HG02759 (cell line): ENCODE data around the gene SLC35F3.
A peak's percentile ranks its signal among the peaks of the same experiment; 100 is the strongest.

Source experiments
- ATAC-seq: cut with Tn5 transposase; IDR thresholded peaks from one replicate; pipeline ENCODE4 v1.9.1; 2021; ENCODE audit warnings: mild to moderate bottlenecking, moderate library complexity; ENCODE audit not compliant: unreplicated experiment

Gene SLC35F3

DNA sequence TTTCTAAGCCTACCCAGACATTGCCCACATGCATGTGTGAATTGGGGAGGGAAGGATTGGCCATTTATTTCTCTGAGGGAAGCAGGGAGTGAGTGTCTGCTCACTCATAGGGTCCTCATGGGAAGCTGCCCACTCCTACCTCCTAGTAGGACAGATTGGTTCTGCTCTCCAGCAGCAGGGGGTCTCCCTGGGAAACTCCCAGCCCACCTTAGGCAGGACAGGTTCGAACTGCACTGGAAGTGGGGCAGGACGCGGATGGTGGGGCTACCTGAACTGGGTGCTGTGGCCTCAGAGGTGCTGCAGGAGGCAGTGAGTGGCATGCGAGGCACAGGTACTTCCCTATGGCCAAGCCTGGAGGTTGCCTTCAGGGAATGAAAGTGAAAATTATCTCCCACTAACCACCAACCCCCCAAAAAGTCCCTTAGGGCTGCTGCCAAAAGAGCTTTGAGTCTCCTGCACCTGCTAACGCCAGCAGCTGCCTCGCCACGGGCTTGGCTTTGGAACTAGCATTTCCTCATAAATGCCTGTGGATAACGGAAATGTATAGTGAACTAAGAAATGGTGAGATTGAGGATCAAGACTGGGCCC, 311.7 kb downstream of the SLC35F3 start:
- peak; percentile 49 for ATAC-seq

DNA sequence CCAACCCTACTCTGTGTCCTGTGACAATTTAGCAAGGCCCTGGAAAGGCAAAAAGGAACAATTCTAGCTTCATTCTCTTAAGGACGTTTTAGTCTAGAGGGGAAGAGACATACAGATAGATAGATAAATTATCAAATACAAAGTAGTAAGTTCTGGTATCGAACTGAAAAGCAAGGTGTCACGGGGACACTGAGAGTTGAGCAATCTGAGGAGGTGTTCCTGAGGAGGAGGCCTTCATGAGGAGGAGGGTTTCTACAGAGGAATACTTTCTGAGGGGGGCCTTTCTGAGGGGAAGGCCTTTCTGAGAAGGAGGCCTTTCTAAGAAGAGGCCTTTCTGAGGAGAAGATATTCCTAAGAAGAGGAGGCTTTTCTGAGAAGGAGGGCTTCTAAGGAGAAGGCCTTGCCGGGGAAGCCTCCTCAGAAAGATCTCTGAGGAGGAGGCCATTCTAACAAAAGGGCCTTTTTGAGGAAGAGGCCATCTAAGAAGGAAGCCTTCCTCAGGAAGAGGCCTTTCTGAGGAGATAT, 312.9 kb downstream of the SLC35F3 start:
- ATAC-seq = no peak

DNA sequence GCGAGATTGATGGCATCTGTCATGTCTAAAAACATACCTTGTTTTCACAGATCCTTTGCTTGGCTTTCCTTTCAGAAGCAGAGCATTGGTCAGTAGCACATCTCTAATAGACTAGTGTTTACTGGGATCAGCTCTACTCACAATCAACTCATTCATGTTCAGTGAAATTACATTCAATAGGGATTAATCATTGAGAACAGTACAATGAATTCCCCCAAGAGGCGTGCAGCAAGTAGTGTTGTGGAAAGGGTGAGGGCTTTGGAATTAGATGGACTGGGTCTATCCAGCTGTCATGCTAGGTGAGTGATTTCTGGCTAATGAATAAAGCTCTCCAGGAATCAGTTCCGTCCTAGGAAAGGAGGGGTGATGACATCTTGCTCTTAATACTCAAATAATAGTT, 313.6 kb downstream of the SLC35F3 start:
- no peak for ATAC-seq

DNA sequence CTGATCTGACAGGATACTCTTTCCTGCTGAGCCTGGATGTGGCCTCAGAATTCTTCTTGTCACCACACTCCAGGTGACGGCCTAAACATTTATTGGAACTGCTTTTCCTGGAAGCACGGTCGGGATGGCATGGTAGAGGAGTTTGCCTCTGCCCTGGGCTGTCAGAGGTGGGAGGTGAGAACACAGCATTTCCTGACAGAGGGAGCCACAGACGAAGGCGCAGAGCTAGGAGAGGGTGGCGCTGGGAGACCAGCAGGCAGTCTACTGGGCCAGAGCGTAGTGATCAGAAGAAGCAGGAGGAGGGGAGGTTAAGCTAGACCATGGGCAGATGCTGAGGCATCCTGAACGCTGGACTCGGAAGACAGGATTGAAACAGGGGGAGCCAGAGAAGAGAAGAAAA, 315.2 kb downstream of the SLC35F3 start:
- no peak for ATAC-seq

DNA sequence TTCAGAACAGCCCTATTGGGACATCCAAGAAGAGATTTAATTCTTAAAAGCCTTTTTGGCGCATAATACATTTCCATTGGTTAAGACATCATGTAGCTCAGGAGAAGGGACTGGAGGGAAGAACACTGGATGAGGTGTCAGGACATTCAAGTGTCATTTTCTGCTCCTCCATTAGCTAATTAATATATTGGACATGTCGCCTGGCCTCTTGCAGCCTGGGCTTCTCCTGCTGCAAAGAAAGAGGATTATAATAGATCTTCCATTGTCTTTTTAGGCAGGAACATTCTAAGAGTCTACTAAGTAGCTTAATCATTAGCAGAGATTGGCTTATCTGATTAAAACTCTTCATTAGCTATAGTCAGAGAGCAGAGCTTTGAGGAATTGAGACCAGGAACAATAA, 317.1 kb downstream of the SLC35F3 start:
- no peak for ATAC-seq

DNA sequence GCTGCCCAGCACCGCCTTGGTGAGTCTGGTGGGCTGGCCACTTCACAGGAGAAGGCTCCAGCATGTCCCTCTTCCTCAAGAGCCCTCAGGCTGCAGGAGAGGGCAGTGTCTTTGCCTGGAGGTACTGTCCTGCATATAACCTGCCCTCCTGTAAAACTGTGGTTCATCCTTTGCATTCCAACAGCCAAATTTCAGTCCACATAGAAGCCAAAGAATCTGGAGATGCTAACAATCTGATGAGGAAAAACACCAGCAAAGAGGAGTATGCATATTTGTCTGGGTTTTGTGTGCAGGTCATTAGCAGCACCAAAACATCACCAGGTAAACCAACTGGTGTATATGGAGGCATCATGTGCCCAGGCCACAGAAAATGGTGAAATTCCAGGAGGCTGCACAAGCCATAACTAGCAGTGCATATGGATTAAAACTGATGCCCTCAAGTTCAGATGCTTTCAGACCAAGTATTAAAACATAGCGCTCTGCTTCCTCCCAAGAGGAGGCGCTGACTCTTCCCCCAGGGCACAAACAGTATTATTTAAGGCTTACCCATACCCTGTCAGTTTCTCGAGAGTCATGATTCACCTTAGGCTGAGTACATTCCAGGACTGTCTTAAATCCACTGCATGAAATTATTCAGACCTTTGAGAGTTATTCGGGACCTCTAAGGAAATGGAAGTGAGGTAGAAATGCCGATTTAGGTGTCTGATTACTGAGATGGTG, 318.2 kb downstream of the SLC35F3 start:
- no peak for ATAC-seq

DNA sequence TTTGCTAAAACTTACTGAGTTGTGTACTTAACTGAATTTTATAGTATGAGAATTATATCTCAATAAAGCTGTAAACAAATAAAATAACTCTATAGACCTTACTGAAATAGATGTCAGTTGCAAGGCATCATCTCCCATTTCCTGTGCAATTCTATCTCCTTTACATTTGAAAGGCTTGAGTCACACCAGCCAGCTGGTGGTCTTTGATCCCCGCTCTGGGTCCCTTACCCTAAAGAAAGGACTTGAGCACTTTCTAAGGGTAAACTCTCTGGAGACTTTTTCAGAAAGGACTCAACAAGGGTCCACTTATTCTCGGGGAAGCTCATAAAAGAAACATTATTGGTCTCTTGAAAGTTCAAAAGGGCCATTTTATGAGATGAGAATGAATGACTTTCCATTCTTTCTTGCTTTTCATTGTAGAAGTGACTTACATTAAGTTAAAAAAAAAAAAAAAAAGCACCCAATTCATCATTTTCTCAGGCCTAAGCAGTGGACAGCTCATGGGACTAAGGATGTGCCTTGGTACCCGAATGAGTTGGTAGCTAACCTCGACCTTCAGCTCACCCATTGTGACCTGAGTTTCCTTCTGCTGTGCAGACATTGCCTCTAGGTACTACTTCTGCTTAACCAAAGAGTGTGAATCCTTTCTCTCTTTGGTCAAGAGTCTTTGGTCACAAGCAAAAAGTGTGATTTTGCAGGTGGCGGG, 321.8 kb downstream of the SLC35F3 start:
- ATAC-seq = no peak

DNA sequence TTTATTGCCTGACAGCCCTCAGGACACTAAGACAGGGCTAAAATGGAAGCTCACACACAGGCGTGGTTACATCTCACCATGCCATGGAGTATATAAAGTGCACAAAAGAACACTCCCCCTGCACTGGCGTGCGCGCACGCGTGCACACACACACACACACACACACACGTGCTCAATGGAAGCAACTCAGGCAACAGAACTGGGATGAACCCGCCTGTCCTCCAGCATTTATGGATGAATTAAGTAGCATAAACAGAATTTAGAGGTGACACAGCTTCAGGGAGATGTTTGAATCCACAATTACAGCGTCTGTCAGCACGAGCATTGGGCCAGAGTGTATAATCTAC, 322.3 kb downstream of the SLC35F3 start:
- ATAC-seq = no peak

DNA sequence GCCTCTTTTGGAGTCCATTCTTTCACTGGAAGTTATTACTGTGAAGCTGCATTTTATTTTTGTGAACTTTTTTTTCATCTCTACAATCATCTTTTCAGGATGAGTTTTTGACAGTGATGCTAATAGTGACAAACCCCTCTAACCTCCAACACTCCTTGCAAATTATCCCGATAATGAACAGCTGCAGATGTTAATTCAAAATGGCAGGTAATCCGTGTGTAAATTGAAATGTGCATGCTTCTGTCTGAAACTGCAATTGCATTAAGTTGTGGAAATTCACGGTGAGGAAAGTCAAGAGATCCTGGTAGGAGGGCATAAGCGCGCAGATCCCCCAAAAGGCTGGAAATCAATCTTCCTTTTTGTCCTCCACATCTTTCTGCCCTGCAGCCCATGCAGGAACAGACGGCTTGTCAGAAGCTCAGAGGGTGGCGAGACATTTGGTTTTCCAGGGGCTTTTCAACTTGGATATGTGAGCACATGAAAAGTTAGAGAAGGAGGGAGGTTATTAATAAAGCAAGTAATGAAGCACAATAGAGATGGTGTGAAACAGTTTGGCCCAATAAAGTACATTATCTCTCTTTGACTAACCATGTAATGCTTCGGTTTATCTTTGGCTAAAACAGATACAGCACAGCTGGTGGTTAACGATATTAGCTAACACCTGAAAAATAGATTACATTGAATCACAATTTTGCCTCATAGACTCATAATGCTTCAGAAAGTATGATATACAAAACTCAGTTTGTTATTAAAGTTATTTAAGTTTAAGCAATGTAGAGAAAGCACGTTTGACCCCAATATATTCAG, 325.3 kb downstream of the SLC35F3 start:
- no peak for ATAC-seq

DNA sequence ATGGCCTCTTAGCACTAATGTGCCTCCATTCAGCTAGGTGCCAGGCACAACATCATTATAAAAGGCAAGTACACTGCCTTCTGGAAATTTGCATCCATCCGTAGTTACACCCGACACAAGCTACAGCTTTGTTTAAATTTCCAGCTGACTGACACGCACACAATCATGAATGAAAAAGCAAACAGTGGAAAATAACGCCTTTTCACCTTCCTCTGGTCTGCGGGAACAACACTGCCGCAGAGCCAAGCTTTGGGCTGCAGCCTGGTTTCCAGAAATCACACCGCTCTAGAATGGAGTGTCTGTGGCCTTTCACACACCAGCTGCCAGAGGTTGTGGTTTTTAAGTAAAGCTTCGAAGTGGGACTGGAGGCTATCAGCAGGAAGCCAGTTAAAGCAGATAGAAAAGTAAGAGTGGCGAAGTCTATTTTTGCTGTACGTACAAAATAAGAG, 326.0 kb downstream of the SLC35F3 start:
- ATAC-seq = peak; percentile 78

DNA sequence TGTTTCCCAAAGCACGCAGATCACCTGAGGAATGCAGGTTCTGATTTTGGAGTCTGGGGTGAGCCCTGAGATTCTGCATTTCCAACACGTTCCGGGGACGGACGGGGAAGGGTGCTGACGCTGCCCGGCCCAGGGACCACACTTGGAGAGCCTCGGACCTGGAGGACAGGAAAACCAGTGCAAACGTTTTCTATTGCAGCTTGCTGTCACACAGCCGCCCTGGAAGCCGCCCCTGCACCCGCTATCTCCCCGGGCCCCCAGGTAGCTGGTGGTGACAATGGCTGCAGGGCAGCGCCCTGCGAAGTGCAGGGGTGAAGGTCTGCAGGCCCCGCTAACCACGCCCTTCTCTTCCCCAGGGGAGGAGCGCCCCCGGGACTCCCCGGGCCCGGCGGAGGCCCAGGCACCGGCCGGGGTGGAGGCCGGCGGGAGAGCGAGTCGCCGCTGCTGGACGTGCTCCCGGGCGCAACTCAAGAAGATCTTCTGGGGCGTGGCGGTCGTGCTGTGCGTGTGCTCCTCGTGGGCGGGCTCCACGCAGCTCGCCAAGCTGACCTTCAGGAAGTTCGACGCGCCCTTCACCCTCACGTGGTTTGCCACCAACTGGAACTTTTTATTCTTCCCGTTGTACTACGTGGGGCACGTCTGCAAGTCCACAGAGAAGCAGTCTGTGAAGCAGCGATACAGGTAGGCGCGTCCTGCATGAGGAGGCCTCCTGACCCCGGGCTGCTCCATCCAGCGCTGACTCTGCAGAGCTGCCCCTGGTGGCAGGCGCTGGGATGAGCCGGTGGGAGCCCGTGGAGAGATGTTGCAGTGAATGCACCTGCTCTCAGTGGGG, 326.8 kb downstream of the SLC35F3 start:
- no peak for ATAC-seq

DNA sequence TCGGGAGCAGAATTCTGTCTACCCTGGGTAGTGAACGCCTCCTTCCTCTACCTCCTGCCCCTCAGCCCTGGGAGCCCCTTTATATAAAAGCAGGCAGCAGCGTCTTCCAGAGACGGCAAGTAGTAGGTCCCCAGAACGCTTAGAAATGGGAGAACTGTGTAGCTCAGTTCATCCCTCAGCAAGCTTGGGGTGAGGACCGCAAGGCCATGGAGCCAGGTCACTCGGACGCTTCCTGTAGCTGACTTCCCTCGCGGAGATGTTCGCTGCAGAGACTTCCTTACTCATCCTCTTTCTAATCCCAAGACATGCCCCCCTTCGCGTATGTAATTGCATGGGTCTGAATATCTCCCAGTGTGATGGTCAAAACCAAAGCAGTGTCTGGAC, 327.4 kb downstream of the SLC35F3 start:
- no peak for ATAC-seq

DNA sequence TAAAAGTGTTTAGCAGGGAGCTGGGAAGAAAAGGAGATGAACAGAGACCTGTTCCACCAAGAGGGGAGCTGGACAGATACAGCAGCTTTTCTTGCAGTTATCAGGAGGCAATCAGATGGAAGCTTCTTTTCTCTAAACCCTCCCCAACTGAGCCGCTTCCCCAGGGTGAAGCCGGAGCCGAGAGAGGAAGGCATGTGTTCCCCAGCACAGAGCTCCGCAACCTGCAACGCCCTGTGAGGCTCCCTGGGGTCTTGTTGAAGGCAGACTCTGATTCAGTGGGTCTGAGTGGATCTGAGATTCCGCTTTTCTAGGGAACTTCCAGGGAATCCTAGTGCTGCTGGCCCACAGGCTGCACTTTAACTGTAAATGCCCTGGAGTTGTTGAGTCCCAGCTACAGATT, 329.7 kb downstream of the SLC35F3 start:
- no peak for ATAC-seq

DNA sequence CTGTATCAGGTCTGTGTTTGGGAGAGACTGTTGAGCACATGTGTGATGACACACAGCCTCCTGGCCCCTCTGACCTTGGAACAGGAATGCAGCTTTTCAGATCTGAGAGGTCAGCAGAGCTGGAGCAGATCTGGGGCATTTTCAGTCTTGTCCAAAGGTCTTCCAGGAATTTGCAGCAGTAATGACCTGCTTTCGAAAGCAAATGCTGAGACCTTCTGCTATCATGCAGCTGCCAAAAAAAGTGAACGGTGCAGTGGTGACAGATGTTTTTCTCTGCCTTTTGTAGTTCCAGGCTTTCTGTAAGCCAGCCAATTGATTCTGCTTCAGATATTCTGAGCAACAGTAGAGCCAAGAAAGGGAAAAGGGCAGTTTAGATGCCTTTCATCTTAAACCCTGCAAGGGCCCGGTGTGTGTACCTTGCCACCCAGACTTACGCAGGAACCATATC, 331.0 kb downstream of the SLC35F3 start:
- ATAC-seq = no peak

DNA sequence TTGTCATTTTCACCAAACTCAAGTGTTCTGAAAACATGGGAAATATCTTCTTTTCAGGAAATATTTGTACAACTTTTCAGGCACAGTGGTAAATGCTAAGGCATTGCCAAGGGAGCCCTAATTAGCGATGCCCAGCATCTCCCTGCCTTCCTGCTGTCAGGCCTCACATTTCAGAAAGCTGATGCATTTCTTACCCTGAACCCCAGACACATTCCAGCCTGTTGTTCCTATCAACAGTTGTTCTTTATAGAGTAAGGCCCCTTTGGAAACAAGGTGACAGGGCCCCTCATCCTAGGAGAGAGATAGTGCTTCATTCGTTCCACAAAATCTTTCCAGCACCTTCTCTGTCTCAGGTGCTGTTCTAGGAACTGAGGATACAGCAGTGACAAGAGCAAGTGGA, 332.9 kb downstream of the SLC35F3 start:
- ATAC-seq = no peak

DNA sequence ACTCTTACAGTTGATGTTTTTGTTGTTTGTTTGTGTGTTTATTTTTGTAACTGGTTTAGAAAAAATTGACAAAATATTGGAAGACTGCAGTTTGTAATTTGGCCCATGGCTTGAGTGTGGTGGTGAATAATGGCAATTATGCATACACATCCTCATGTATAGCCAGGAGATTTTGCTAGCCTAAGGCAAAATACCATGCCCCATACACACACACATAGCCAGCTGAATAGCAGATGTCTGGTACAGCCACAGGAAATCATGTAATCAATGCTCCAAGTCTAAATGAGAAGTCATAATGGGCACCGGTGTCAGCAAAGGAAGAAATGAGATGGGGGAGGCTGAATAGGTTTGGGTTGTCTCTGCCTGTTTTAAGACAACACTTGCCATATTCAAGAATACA, 333.6 kb downstream of the SLC35F3 start:
- no peak for ATAC-seq

DNA sequence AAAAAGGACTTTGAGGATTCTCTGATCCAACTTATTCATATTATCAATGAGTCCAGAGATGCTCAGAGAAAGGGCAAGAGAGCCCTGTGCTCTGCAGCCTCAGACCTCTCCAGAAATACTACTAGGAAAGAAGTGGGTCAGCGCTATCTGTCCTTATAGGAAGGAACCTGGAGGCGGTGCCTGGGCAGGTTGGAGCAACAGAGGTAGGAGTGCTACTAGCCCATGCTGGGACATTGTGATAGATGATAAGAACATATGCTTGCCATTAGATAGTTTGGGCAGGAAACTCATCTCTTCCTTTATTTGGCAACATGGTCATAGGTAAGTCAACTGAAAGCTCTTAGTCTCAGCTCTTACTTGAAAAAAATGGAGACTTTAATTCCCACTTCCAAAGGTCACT, 335.0 kb downstream of the SLC35F3 start:
- ATAC-seq = no peak

DNA sequence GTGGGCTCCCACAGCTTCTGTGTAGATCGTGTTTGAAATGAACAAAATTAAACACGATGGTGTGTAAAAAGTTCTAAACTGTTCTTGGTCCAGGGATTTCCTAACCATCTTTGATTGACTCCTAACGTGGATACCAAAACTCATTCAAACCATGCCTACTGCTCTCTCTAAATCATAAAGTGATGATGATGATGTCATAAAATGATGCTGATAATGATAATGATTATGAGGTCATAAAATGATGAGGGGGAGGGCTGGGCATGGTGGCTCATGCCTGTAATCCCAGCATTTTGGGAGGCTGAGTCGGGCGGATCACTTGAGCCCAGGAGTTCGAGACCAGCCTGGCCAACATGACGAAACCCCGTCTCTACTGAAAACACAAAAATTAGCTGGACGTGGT, 335.5 kb downstream of the SLC35F3 start:
- ATAC-seq = no peak

DNA sequence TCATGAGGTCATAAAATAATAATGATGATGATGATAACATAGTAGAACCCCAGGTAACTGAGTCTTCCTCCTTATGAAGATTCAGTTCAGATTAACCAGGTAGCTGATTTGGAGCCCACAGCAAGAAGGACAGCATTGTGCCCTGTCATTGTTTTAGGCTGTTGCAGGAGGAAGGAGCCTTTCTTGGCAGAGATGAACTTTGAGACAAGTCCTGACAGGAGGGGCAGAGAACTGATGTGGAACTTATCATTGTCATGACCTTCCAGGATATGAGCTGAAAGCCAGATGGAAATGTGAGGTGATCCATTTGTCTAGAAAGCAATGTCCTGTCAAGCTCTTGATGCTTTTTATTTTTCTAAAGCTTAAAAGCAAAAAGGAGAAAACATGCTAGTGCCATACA, 336.2 kb downstream of the SLC35F3 start:
- ATAC-seq = no peak

DNA sequence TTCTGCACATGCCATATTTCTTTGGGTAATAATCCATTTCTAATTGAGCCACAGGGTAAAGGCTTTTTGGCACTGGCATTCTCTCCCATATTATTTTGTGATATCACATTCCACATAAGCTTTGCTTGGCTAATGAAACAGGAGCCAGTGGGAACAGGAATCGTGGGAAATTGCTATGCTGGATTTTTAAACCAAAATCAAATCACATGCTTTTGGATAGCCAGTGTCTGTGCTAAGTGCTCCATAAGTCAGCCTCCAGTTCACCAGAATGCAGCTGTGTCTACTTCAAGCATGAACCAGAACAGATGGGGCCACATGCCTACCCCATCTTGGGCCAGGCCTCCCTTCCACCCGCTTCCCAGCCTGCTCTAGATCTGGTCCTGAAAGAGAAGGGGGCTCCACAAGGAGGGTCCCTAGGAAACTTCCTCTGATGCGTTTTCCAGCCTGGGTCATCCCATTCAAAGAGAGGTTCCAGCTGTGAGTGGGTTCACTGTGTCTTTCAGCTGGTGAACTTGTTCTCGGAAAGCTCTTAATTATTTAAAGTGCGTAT, 337.5 kb downstream of the SLC35F3 start:
- ATAC-seq = no peak
